Kidney epithelial cell (primary cell): ENCODE data around the gene CHL1. TPM values are rescaled to one million over a fixed set of nuclear protein-coding genes. Genes with fewer than 3 reads are reported as not detected.

Experiments
- DNase-seq: peaks from one replicate; pipeline ENCODE4 v3.0.0-alpha.2; 2010; ENCODE audit warnings: low read depth
- H3K27me3 ChIP-seq: 2 replicates; pipeline ENCODE4 v1.6.0; 2011; ENCODE audit warnings: low read length; ENCODE audit not compliant: control insufficient read depth, insufficient read depth
- H3K36me3 ChIP-seq: 2 replicates; pipeline ENCODE4 v1.5.1; 2011; ENCODE audit warnings: low read length; ENCODE audit not compliant: control insufficient read depth, insufficient read depth
- H3K4me3 ChIP-seq: 2 replicates; pipeline ENCODE4 v1.5.1; 2011; ENCODE audit warnings: low read depth, mild to moderate bottlenecking, control low read depth, low read length
- CTCF ChIP-seq: IDR thresholded peaks from 2 replicates; pipeline ENCODE4 v1.5.1; 2011; ENCODE audit warnings: mild to moderate bottlenecking, moderate library complexity, low read length, control low read depth, inconsistent platforms; ENCODE audit not compliant: insufficient read depth, poor library complexity, severe bottlenecking
- total RNA-seq: library from RNA; depleted of rRNA; stranded (reverse); fragments of >200 nt; gene quantifications from 2 replicates; pipeline ENCODE4 v1.2.3, GENCODE V29; 2015

The CHL1 gene
- total RNA-seq, 1 donor from 2014 or later = 0.33 TPM

GRCh38 chr3:270688-271087 lies 74.1 kb downstream of the CHL1 start:
- H3K4me3 ChIP-seq = no peak overlapping the region
- no peak for DNase-seq
- H3K36me3 ChIP-seq = no peaks in the 10 kb centered on the region
- no peaks in the 10 kb centered on the region for H3K27me3 ChIP-seq
- no peak for TF ChIP-seq CTCF

GRCh38 chr3:274927-275326 lies 78.4 kb downstream of the CHL1 start:
- no peaks in the 10 kb centered on the region for H3K27me3 ChIP-seq
- no peaks in the 10 kb centered on the region for H3K36me3 ChIP-seq
- no peak for DNase-seq
- no peak overlapping the region for H3K4me3 ChIP-seq
- no peak for TF ChIP-seq CTCF

- Histone ChIP-seq H3K27me3 (no peaks in the 10 kb centered on the region), H3K36me3 (no peaks in the 10 kb centered on the region), H3K4me3 (no peak overlapping the region)
- no peak for TF ChIP-seq CTCF
- DNase-seq = no peak
Observed at GRCh38 chr3:277873-278272, 81.3 kb downstream of the CHL1 start.

GRCh38 chr3:278300-279064 lies 81.9 kb downstream of the CHL1 start:
- H3K36me3 ChIP-seq = no peaks in the 10 kb centered on the region
- TF ChIP-seq CTCF = no peak
- H3K4me3 ChIP-seq = no peak overlapping the region
- DNase-seq = no peak
- no peaks in the 10 kb centered on the region for H3K27me3 ChIP-seq

GRCh38 chr3:279325-279724 lies 82.8 kb downstream of the CHL1 start:
- no peak for DNase-seq
- H3K4me3 ChIP-seq = no peak overlapping the region
- H3K27me3 ChIP-seq = no peaks in the 10 kb centered on the region
- H3K36me3 ChIP-seq = no peaks in the 10 kb centered on the region
- no peak for TF ChIP-seq CTCF

GRCh38 chr3:280681-281080 lies 84.1 kb downstream of the CHL1 start:
- TF ChIP-seq CTCF = no peak
- no peak overlapping the region for H3K4me3 ChIP-seq
- DNase-seq = no peak

More at GRCh38 chr3:280681-281080, 84.1 kb downstream of the CHL1 start:
- Histone ChIP-seq H3K27me3 (no peaks in the 10 kb centered on the region), H3K36me3 (no peaks in the 10 kb centered on the region)
